Fibroblast of lung (primary cell): ENCODE data around the gene RCSD1.

Source experiments
- CTCF ChIP-seq, 2 donors: IDR thresholded peaks in 1 of 2; conservative IDR thresholded peaks in 1 of 2; 1 replicate in 1 of 2; 2 replicates in 1 of 2; pipeline ENCODE4 v1.5.1; 2011 to 2012; ENCODE audit warnings: low read length in 2 of 2, control low read depth in 1 of 2, inconsistent platforms in 1 of 2, low read depth in 1 of 2, mild to moderate bottlenecking in 1 of 2
- EZH2 ChIP-seq: IDR thresholded peaks from 2 replicates; pipeline ENCODE4 v1.5.1; 2012; ENCODE audit warnings: low read length, control low read depth, mild to moderate bottlenecking; ENCODE audit errors: missing control alignments

GRCh38 chr1:167612587-167613385, 17.2 kb upstream of the RCSD1 start:
- TF ChIP-seq CTCF (conservative IDR thresholded peaks at IDR 0.05 in 1 of 2, IDR thresholded peaks at IDR 0.05 in 1 of 2; ENCODE audit: low read depth in 1 of 2, low read length in 2 of 2): no peak
- TF ChIP-seq EZH2: no peak
